NT2/D1 (cell line): ENCODE results near the gene CDK5R1.
A peak's percentile ranks its signal among the peaks of the same experiment; 100 is the strongest.

ENCODE experiments used
- DNase-seq: peaks from one replicate; pipeline ENCODE4 v3.0.0-alpha.2; 2011; ENCODE audit warnings: low read depth, low spot score
- H3K27me3 ChIP-seq: 2 replicates; pipeline ENCODE4 v1.6.0; 2011; ENCODE audit warnings: mild to moderate bottlenecking; ENCODE audit not compliant: insufficient read length, insufficient read depth
- H3K36me3 ChIP-seq: 2 replicates; pipeline ENCODE4 v1.6.1; 2011; ENCODE audit warnings: mild to moderate bottlenecking, low read length, mixed read lengths; ENCODE audit not compliant: insufficient read depth, insufficient read length
- H3K4me1 ChIP-seq: 2 replicates; pipeline ENCODE4 v1.5.1; 2011; ENCODE audit not compliant: insufficient read depth, insufficient read length
- H3K4me3 ChIP-seq: 2 replicates; pipeline ENCODE4 v1.5.1; 2011; ENCODE audit warnings: low read depth; ENCODE audit not compliant: insufficient read length
- H3K9ac ChIP-seq: 2 replicates; pipeline ENCODE4 v1.6.0; 2011; ENCODE audit warnings: low read depth; ENCODE audit not compliant: insufficient read length
- H3K9me3 ChIP-seq: 2 replicates; pipeline ENCODE4 v1.5.1; 2011; ENCODE audit warnings: mild to moderate bottlenecking, low read length; ENCODE audit not compliant: insufficient read depth
- SUZ12 ChIP-seq: IDR thresholded peaks from 2 replicates; pipeline ENCODE4 v1.6.1; 2011; ENCODE audit not compliant: insufficient read length, insufficient read depth; ENCODE audit errors: extremely low read depth
- YY1 ChIP-seq: IDR thresholded peaks from 2 replicates; pipeline ENCODE4 v1.6.1; 2011; ENCODE audit not compliant: insufficient read length, insufficient read depth
- ZNF274 ChIP-seq: IDR thresholded peaks from 2 replicates; pipeline ENCODE4 v1.6.1; 2011; ENCODE audit warnings: mild to moderate bottlenecking, low read depth, low read length

The CDK5R1 gene

DNA sequence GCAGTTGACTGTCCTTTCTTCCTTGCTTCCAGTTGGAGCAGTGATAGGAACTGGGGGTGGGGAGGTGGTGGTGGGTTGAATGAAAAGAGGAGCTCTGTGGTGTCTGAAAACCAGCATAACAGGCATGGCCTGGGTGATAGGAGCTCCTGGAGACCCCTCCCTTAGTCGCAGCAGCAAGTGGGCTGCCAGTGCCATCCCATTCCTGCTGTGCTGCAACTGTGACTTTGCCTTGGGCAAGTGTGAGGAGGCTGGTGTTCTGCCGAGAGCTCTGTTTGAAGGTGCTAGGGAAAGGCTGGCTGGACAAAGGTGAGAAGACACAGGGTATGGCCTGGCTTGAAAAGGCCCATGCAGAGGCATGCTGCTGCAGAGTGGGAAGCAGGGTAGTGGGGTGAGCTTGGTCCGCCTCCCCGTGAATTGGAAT is 2.7 kb upstream of the CDK5R1 start:
- peaks cover 19% of the 10 kb centered on the region for H3K4me1 ChIP-seq
- no peak overlapping the region for H3K9ac ChIP-seq
- peaks cover 51% of the 10 kb centered on the region for H3K36me3 ChIP-seq
- no peak for DNase-seq
- H3K27me3 ChIP-seq = no peaks in the 10 kb centered on the region
- H3K4me3 ChIP-seq = no peak overlapping the region
- no peaks in the 10 kb centered on the region for H3K9me3 ChIP-seq
- TF ChIP-seq YY1 (no peak), ZNF274 (no peak), SUZ12 (no peak)

- Histone ChIP-seq H3K9ac (no peak overlapping the region), H3K36me3 (peaks cover 51% of the 10 kb centered on the region), H3K9me3 (no peaks in the 10 kb centered on the region), H3K4me3 (no peak overlapping the region), H3K27me3 (no peaks in the 10 kb centered on the region), H3K4me1 (peaks cover 19% of the 10 kb centered on the region)
- no peak for TF ChIP-seq SUZ12
- no peak for TF ChIP-seq YY1
- TF ChIP-seq ZNF274 = no peak
- DNase-seq = no peak
Observed at GRCh38 chr17:32484628-32485027, 2.2 kb upstream of the CDK5R1 start.

GRCh38 chr17:32485261-32486110 is 1.3 kb upstream of the CDK5R1 start:
- TF ChIP-seq SUZ12 = no peak
- TF ChIP-seq ZNF274 = no peak
- no peak for TF ChIP-seq YY1
- no peak overlapping the region for H3K4me3 ChIP-seq
- H3K9me3 ChIP-seq = no peaks in the 10 kb centered on the region
- H3K36me3 ChIP-seq = peaks cover 50% of the 10 kb centered on the region
- H3K9ac ChIP-seq = peak overlapping the region; percentile 79
- DNase-seq = no peak
- peaks cover 19% of the 10 kb centered on the region for H3K4me1 ChIP-seq
- H3K27me3 ChIP-seq = no peaks in the 10 kb centered on the region

DNA sequence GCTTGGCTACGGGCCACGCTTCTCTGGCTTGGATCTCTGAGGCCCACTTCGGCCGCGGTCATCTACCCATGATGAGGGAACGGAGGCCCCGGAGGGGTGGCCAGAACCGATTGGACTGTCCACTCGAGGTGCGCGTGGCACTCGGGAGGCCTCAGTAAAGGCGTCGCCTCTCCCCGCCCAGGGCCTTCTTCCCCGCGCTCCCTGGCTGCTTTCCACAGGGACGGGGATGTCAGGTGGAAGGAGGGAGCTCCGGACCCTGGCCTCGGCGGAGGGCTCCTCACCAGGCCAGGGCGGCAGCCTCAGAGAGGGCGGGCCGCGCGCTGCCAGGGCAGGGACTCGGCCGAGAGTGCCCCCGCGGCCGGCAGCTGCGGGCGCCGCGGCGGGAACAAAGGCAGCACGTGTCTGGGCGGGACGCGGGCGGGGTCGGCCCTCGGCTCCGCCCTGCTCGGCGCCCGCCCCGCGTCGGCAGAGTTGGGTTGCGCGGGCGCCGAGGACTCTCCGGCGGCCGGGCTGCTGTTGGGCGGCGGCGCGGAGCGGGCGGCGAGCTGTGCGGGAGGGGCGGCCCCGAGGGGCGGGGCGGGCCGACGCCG is 587 bp upstream of the CDK5R1 start:
- peaks cover 19% of the 10 kb centered on the region for H3K4me1 ChIP-seq
- H3K4me3 ChIP-seq = peak overlapping the region; percentile 50
- peak; percentile 59 for DNase-seq
- peaks cover 47% of the 10 kb centered on the region for H3K36me3 ChIP-seq
- TF ChIP-seq YY1 (no peak), SUZ12 (no peak), ZNF274 (no peak)
- H3K9me3 ChIP-seq = no peaks in the 10 kb centered on the region
- H3K9ac ChIP-seq = peak overlapping the region; percentile 79
- H3K27me3 ChIP-seq = no peaks in the 10 kb centered on the region

- Histone ChIP-seq H3K4me1 (peaks cover 19% of the 10 kb centered on the region), H3K9me3 (no peaks in the 10 kb centered on the region), H3K4me3 (peak overlapping the region; percentile 52), H3K27me3 (no peaks in the 10 kb centered on the region), H3K9ac (peak overlapping the region; percentile 58), H3K36me3 (peaks cover 34% of the 10 kb centered on the region)
- TF ChIP-seq YY1 (no peak), ZNF274 (no peak), SUZ12 (no peak)
- DNase-seq = no peak
Observed at GRCh38 chr17:32487473-32488176, 832 bp downstream of the CDK5R1 start.

DNA sequence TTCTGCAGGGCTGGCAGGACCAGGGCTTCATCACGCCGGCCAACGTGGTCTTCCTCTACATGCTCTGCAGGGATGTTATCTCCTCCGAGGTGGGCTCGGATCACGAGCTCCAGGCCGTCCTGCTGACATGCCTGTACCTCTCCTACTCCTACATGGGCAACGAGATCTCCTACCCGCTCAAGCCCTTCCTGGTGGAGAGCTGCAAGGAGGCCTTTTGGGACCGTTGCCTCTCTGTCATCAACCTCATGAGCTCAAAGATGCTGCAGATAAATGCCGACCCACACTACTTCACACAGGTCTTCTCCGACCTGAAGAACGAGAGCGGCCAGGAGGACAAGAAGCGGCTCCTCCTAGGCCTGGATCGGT is 1.4 kb downstream of the CDK5R1 start:
- Histone ChIP-seq H3K27me3 (no peaks in the 10 kb centered on the region), H3K9me3 (no peaks in the 10 kb centered on the region), H3K36me3 (peaks cover 30% of the 10 kb centered on the region), H3K4me3 (peak overlapping the region; percentile 52), H3K9ac (peak overlapping the region; percentile 58), H3K4me1 (peaks cover 19% of the 10 kb centered on the region)
- no peak for TF ChIP-seq YY1
- TF ChIP-seq SUZ12 = no peak
- no peak for TF ChIP-seq ZNF274
- DNase-seq = no peak
